DOHH2 (cell line): Measurements from ENCODE around the gene CLIC5.
"Not testable (repeated sequence)": the region's sequence is repeated elsewhere in the genome, so short reads cannot be mapped to it uniquely, and the experiment has no call there.

Experiments used
- H3F3A ChIP-seq: fragments of 200-600 bp; sonication (generic), shearing (Covaris generic); 2 replicates; pipeline ENCODE4 v1.6.0; 2016; ENCODE audit warnings: antibody characterized with exemption, mild to moderate bottlenecking; ENCODE audit not compliant: control insufficient read depth, insufficient read depth
- H3K27ac ChIP-seq: fragments of 200-600 bp; sonication (generic); 2 replicates; pipeline ENCODE4 v1.5.1; 2014; ENCODE audit warnings: low read depth, mild to moderate bottlenecking, low read length, moderate library complexity
- H3K27me3 ChIP-seq: fragments of 200-600 bp; sonication (generic); 2 replicates; pipeline ENCODE4 v1.6.1; 2014; ENCODE audit warnings: mild to moderate bottlenecking, low read length, mixed read lengths; ENCODE audit not compliant: control insufficient read depth
- H3K36me3 ChIP-seq: fragments of 200-600 bp; sonication (generic); 2 replicates; pipeline ENCODE4 v1.6.1; 2014; ENCODE audit warnings: mild to moderate bottlenecking, low read length, moderate library complexity, mixed read lengths; ENCODE audit not compliant: control insufficient read depth
- H3K4me1 ChIP-seq: fragments of 200-600 bp; sonication (generic); 2 replicates; pipeline ENCODE4 v1.6.1; 2014; ENCODE audit warnings: mild to moderate bottlenecking, low read length, mixed read lengths; ENCODE audit not compliant: control insufficient read depth
- H3K4me2 ChIP-seq: fragments of 200-600 bp; sonication (generic); 2 replicates; pipeline ENCODE4 v1.6.0; 2014; ENCODE audit warnings: mild to moderate bottlenecking, low read length, moderate library complexity
- H3K4me3 ChIP-seq: fragments of 200-600 bp; sonication (generic); 2 replicates; pipeline ENCODE4 v1.5.1; 2014; ENCODE audit warnings: mild to moderate bottlenecking, low read length, mixed read lengths
- H3K79me2 ChIP-seq: fragments of 200-600 bp; sonication (generic); 2 replicates; pipeline ENCODE4 v1.6.1; 2014; ENCODE audit warnings: mild to moderate bottlenecking, low read length, mixed read lengths; ENCODE audit not compliant: control insufficient read depth
- H3K9me2 ChIP-seq: fragments of 200-600 bp; sonication (generic); replicated peaks from 2 replicates; pipeline ENCODE4 v1.6.1; 2014; ENCODE audit warnings: mild to moderate bottlenecking, low read length, mixed read lengths; ENCODE audit not compliant: control insufficient read depth
- H3K9me3 ChIP-seq: fragments of 200-600 bp; sonication (generic); 2 replicates; pipeline ENCODE4 v1.6.1; 2014; ENCODE audit warnings: antibody characterized with exemption, low read length, mixed read lengths; ENCODE audit not compliant: control insufficient read depth, insufficient read depth
- H4K20me1 ChIP-seq: fragments of 200-600 bp; sonication (generic); 2 replicates; pipeline ENCODE4 v1.6.0; 2014; ENCODE audit warnings: low read depth, mild to moderate bottlenecking, antibody characterized with exemption, low read length, moderate library complexity; ENCODE audit not compliant: control insufficient read depth, insufficient read depth
- EZH2phosphoT487 ChIP-seq: fragments of 200-600 bp; sonication (generic); IDR thresholded peaks from 2 replicates; pipeline ENCODE4 v1.6.1; 2017; ENCODE audit warnings: borderline replicate concordance, mild to moderate bottlenecking, antibody characterized with exemption, low read length, moderate library complexity, mixed read lengths
- TF ChIP-seq, protein P1 (sequence below): fragments of 200-600 bp; sonication (generic); IDR thresholded peaks from one replicate; pipeline ENCODE4 v1.5.1; 2014; ENCODE audit warnings: antibody characterized with exemption, mild to moderate bottlenecking, low read depth, low read length; ENCODE audit not compliant: poor library complexity, severe bottlenecking

Gene CLIC5

DNA sequence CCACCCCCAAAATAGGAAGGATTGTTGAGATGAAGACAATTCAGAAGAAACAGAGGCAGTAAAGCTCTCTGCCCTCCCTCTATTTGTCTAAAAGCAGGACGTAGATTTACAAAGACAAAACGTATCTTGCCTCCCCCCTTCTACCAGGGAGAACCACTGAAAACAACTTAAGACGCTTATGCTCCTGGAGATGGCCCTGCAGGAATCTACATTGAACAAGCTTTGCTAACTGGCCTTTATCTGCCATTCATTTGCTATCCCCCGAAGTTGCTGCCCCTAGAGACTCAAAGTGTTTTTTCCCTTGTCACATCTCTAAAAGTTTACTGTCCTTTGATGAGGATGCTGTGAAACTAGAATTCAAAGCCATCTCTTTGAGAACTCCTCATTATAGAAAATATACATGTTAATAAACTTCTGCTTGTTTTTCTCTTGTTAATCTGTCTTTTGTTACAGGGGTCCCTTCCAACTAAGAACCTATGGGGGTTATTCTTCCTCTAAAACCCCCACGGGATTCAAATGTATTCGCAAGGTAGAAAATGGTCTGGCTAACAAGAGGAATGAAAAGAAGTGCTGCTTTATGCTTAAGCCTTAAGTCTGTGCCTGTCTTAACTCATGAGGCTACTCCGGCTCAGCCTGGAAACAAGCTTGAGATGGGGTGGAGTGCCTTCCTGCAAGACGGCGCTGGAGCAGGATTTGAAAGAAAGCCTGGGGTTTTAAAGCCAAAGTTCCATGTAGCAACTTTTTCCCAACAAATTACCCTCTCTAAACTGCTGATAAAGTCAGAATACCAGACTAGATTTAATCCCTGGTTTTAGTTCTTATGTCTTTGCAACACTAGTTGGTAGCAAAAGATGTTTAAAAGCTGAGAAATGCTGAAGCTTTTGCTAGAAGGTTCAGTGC is 88.0 kb downstream of the CLIC5 start:
- Histone ChIP-seq H3F3A (no peaks in the 10 kb centered on the region), H3K79me2 (no peaks in the 10 kb centered on the region), H3K9me3 (no peaks in the 10 kb centered on the region), H3K4me1 (no peaks in the 10 kb centered on the region), H3K4me2 (no peak overlapping the region), H3K36me3 (no peaks in the 10 kb centered on the region), H3K27ac (no peak overlapping the region), H3K4me3 (no peak overlapping the region), H4K20me1 (no peaks in the 10 kb centered on the region), H3K9me2 (no peaks in the 10 kb centered on the region), H3K27me3 (peaks cover 17% of the 10 kb centered on the region)
- TF ChIP-seq EZH2phosphoT487: no peak
- TF ChIP-seq, protein P1, sequence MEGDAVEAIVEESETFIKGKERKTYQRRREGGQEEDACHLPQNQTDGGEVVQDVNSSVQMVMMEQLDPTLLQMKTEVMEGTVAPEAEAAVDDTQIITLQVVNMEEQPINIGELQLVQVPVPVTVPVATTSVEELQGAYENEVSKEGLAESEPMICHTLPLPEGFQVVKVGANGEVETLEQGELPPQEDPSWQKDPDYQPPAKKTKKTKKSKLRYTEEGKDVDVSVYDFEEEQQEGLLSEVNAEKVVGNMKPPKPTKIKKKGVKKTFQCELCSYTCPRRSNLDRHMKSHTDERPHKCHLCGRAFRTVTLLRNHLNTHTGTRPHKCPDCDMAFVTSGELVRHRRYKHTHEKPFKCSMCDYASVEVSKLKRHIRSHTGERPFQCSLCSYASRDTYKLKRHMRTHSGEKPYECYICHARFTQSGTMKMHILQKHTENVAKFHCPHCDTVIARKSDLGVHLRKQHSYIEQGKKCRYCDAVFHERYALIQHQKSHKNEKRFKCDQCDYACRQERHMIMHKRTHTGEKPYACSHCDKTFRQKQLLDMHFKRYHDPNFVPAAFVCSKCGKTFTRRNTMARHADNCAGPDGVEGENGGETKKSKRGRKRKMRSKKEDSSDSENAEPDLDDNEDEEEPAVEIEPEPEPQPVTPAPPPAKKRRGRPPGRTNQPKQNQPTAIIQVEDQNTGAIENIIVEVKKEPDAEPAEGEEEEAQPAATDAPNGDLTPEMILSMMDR: no peak

DNA sequence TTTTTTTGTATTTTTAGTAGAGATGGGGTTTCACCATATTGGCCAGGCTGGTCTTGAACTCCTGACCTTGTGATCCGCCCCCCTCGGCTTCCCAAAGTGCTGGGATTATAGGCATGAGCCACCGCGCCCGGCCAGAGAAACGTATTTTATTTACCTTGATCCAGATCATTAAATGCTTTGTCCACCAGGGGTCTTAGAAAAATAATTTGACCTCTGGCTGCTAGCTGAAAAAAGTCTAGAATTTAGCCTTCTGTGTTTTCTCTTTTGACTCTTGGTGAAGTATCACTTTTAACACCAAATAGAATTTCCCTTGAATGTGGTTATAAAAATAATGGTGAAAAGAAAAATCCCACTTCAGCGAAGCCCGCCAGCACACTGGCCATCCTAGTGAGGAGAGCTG is 89.2 kb downstream of the CLIC5 start:
- H3K27ac ChIP-seq, H3K4me2 ChIP-seq, H3K4me3 ChIP-seq: not testable (repeated sequence)

DNA sequence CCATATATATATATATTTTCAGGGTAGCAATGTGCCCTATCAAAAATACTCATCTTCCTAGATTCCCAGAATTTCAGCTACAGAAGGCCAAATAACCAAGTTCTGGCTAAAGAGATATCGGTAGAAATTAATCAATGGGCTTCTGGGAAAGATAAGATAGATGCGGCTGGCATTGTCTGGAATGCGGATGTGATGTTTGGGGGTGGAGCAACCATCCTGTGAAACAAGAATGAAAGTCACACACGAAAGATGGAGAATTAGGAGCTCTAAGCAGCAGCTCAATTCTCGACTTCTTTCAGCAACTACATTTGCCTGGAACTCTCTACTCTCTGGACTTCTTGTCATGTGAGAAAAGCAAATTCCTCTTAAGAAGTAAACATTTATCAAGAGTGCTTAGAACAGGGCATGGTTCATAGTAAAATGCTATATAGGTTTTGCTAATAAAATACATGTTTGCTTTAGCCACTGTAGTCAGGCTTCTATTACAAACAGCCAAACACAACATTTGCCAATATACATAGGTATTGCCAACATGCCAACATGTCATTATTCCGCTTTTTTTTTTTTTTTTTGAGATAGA is 90.8 kb downstream of the CLIC5 start:
- Histone ChIP-seq H3K79me2 (no peaks in the 10 kb centered on the region), H3K4me2 (no peak overlapping the region), H4K20me1 (no peaks in the 10 kb centered on the region), H3K27ac (no peak overlapping the region), H3F3A (no peaks in the 10 kb centered on the region), H3K9me3 (no peaks in the 10 kb centered on the region), H3K4me1 (no peaks in the 10 kb centered on the region), H3K27me3 (peaks cover 36% of the 10 kb centered on the region), H3K36me3 (no peaks in the 10 kb centered on the region), H3K9me2 (no peaks in the 10 kb centered on the region), H3K4me3 (no peak overlapping the region)
- no peak for TF ChIP-seq EZH2phosphoT487
- TF ChIP-seq, protein P1: no peak

More for the DNA sequence above, 89.2 kb downstream of the CLIC5 start:
- not testable (repeated sequence) for H3F3A ChIP-seq, H3K36me3 ChIP-seq, H3K9me3 ChIP-seq, H3K4me1 ChIP-seq, H3K9me2 ChIP-seq, H3K79me2 ChIP-seq, H4K20me1 ChIP-seq
- H3K27me3 ChIP-seq: peaks cover 28% of the 10 kb centered on the region

DNA sequence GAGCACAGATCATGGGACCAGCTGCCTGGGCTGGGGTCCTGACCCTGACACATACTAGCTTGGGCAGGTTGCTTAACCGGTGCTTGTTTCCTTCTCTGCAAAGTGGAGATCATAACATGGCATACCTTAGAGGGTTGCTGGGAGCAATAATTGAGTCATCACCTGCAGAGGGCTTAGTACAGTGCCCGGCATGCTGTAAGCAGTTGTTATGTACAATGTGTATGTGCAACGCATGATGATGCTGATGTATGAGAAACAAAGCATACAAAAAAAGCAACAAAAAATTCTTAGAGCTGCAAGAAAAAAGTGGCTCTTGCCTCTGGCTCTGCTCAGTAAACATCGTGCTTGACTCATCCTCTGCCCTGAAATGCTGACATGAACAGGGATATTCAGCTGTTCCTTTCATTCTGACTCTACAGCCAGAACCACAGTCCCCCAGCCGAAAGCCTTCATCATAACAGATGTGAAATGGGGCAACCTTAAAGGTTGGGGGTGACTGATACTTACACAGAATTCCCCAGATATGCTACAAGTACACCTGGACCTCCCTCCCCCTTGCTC is 91.7 kb downstream of the CLIC5 start:
- Histone ChIP-seq H3F3A (no peaks in the 10 kb centered on the region), H3K4me2 (no peak overlapping the region), H3K79me2 (no peaks in the 10 kb centered on the region), H3K4me3 (no peak overlapping the region), H3K9me3 (no peaks in the 10 kb centered on the region), H3K36me3 (no peaks in the 10 kb centered on the region), H4K20me1 (no peaks in the 10 kb centered on the region), H3K9me2 (no peaks in the 10 kb centered on the region), H3K4me1 (no peaks in the 10 kb centered on the region), H3K27ac (no peak overlapping the region), H3K27me3 (peaks cover 36% of the 10 kb centered on the region)
- TF ChIP-seq EZH2phosphoT487: no peak
- TF ChIP-seq, protein P1: no peak
